Loucy (cell line): ENCODE results near the gene TMEM178A.

Experiments used
- H2AFZ ChIP-seq: fragments of 200-600 bp; sonication (generic); 2 replicates; pipeline ENCODE4 v1.6.0; 2016; ENCODE audit warnings: antibody characterized with exemption, mild to moderate bottlenecking, low read length, moderate library complexity
- H3F3A ChIP-seq: fragments of 200-600 bp; 2 replicates; pipeline ENCODE4 v1.6.0; 2016; ENCODE audit warnings: antibody characterized with exemption, low read depth, mild to moderate bottlenecking
- H3K27me3 ChIP-seq: fragments of 200-600 bp; sonication (generic); 2 replicates; pipeline ENCODE4 v1.6.1; 2014; ENCODE audit warnings: low read length, mild to moderate bottlenecking; ENCODE audit not compliant: insufficient read depth, poor library complexity, severe bottlenecking
- H3K36me3 ChIP-seq: fragments of 200-600 bp; sonication (generic); 2 replicates; pipeline ENCODE4 v1.6.1; 2016; ENCODE audit warnings: low read length; ENCODE audit not compliant: insufficient read depth
- H3K4me1 ChIP-seq: fragments of 200-600 bp; sonication (generic); 2 replicates; pipeline ENCODE4 v1.5.1; 2014; ENCODE audit warnings: low read length, mild to moderate bottlenecking; ENCODE audit not compliant: insufficient read depth, poor library complexity, severe bottlenecking
- H3K4me2 ChIP-seq: fragments of 200-600 bp; sonication (generic); 2 replicates; pipeline ENCODE4 v1.6.0; 2014; ENCODE audit warnings: antibody characterized with exemption, low read length, low read depth, mild to moderate bottlenecking; ENCODE audit not compliant: poor library complexity, severe bottlenecking
- H3K4me3 ChIP-seq: fragments of 200-600 bp; sonication (generic); 2 replicates; pipeline ENCODE4 v1.5.1; 2014; ENCODE audit warnings: low read length, mild to moderate bottlenecking, mixed read lengths; ENCODE audit not compliant: poor library complexity, severe bottlenecking
- H3K79me2 ChIP-seq: fragments of 200-600 bp; sonication (generic); 2 replicates; pipeline ENCODE4 v1.6.1; 2014; ENCODE audit warnings: low read length; ENCODE audit not compliant: insufficient read depth
- H3K9ac ChIP-seq: fragments of 200-600 bp; sonication (generic); 2 replicates; pipeline ENCODE4 v1.6.0; 2014; ENCODE audit warnings: mild to moderate bottlenecking, low read depth, low read length, moderate library complexity; ENCODE audit not compliant: poor library complexity, severe bottlenecking
- H3K9me2 ChIP-seq: fragments of 200-600 bp; sonication (generic); replicated peaks from 2 replicates; pipeline ENCODE4 v1.6.1; 2016; ENCODE audit warnings: low read depth, low read length, mixed read lengths
- H3K9me3 ChIP-seq: fragments of 200-600 bp; sonication (generic); 2 replicates; pipeline ENCODE4 v1.6.1; 2014; ENCODE audit warnings: mild to moderate bottlenecking, antibody characterized with exemption, low read length, low read depth; ENCODE audit not compliant: insufficient read depth
- H4K20me1 ChIP-seq: fragments of 200-600 bp; sonication (generic); 2 replicates; pipeline ENCODE4 v1.6.0; 2014; ENCODE audit warnings: antibody characterized with exemption, low read length, mild to moderate bottlenecking; ENCODE audit not compliant: insufficient read depth, poor library complexity, severe bottlenecking
- CTCF ChIP-seq: fragments of 200-600 bp; sonication (generic); conservative IDR thresholded peaks from 2 replicates; pipeline ENCODE4 v1.5.1; 2014; ENCODE audit warnings: mild to moderate bottlenecking, antibody characterized with exemption, low read length
- EZH2phosphoT487 ChIP-seq: fragments of 200-600 bp; IDR thresholded peaks from 2 replicates; pipeline ENCODE4 v1.6.1; 2018; ENCODE audit warnings: antibody characterized with exemption, mild to moderate bottlenecking, moderate library complexity, borderline replicate concordance

The TMEM178A gene

DNA sequence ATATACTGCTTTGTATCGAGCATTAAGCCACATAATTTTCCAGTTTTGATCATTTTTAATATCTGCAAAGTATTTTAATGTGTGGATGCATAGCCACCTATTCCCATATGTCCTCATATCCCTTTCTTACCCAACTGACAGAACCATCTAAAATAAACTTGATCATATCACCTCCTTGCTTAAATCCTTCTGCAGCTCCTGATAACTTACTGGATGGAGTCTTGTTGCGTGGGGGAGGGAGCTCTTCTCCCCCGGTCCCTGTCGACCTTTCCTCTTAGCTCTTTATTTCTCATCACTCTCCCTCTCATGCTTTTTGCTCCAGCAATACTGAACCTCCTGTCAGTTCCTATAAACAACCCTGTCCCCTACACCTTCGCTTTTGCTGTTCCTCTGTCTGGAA is 18.7 kb downstream of the TMEM178A start:
- Histone ChIP-seq H3F3A (no peaks in the 10 kb centered on the region), H3K4me3 (no peak overlapping the region), H3K79me2 (no peaks in the 10 kb centered on the region), H3K27me3 (no peaks in the 10 kb centered on the region), H3K4me1 (peaks cover 15% of the 10 kb centered on the region), H3K9me2 (no peaks in the 10 kb centered on the region), H3K36me3 (no peaks in the 10 kb centered on the region), H3K4me2 (no peak overlapping the region), H4K20me1 (no peaks in the 10 kb centered on the region), H3K9ac (no peak overlapping the region), H2AFZ (no peak overlapping the region), H3K9me3 (no peaks in the 10 kb centered on the region)
- TF ChIP-seq EZH2phosphoT487: no peak

DNA sequence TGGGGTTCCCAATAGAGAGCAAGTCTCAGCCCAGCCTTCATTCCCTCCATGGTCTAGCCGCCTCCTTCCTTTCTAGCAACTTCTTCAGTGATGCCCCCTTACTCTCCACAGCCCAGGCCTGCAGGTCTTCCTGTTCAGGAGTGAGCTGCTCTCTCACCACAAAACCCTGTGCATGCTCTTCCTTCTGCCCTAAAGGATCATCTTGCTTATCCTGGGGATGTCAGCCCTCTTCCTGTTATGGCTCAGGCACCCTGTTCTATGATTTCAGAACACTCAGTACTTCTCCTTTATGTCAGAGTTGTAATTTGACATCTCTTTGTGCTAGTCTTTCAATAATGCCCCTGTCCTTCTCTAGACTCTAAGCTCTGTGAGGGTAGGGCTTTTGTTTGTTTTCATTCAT is 19.4 kb downstream of the TMEM178A start:
- Histone ChIP-seq H3K36me3 (no peaks in the 10 kb centered on the region), H3K4me3 (no peak overlapping the region), H3K9me3 (no peaks in the 10 kb centered on the region), H3K27me3 (no peaks in the 10 kb centered on the region), H3K79me2 (no peaks in the 10 kb centered on the region), H3K9me2 (no peaks in the 10 kb centered on the region), H3F3A (no peaks in the 10 kb centered on the region), H3K4me1 (peaks cover 15% of the 10 kb centered on the region), H4K20me1 (no peaks in the 10 kb centered on the region), H2AFZ (no peak overlapping the region), H3K9ac (no peak overlapping the region), H3K4me2 (no peak overlapping the region)
- TF ChIP-seq CTCF: no peak
- no peak for TF ChIP-seq EZH2phosphoT487

DNA sequence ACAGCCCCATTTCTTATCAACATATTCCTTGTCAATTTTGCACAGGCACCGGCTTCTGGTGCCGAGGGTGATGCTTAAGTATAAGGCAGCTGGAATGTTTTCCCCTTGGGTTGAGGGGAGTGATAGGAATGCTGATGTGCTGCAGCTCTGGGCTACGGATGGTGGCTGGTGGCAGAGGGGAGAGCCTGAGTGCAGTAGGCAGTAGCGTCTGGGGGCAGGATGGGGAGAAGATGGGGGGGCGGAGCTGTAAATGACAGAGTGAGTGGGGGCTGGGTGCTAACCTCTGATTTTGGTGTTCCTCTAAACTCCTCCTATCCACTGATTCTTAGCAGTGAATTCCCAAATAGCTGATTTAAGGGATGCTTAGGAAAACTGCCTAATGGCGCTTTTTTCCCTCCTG is 20.7 kb downstream of the TMEM178A start:
- H4K20me1 ChIP-seq: no peaks in the 10 kb centered on the region
- H3K9me2 ChIP-seq: no peaks in the 10 kb centered on the region
- peaks cover 15% of the 10 kb centered on the region for H3K4me1 ChIP-seq
- H3K36me3 ChIP-seq: no peaks in the 10 kb centered on the region
- TF ChIP-seq EZH2phosphoT487: no peak
- TF ChIP-seq CTCF: no peak
- no peaks in the 10 kb centered on the region for H3K9me3 ChIP-seq
- H3K79me2 ChIP-seq: no peaks in the 10 kb centered on the region
- no peak overlapping the region for H3K4me3 ChIP-seq
- no peak overlapping the region for H3K9ac ChIP-seq
- no peaks in the 10 kb centered on the region for H3K27me3 ChIP-seq
- H3K4me2 ChIP-seq: no peak overlapping the region
- H3F3A ChIP-seq: no peaks in the 10 kb centered on the region
- H2AFZ ChIP-seq: no peak overlapping the region

- no peak overlapping the region for H3K9ac ChIP-seq
- H4K20me1 ChIP-seq: no peaks in the 10 kb centered on the region
- H2AFZ ChIP-seq: 0 out of 2 replicates have a peak overlapping the region, but pooled peaks have one; percentile 7
- no peaks in the 10 kb centered on the region for H3K79me2 ChIP-seq
- H3K9me3 ChIP-seq: no peaks in the 10 kb centered on the region
- H3K36me3 ChIP-seq: no peaks in the 10 kb centered on the region
- H3K4me2 ChIP-seq: no peak overlapping the region
- no peaks in the 10 kb centered on the region for H3K27me3 ChIP-seq
- TF ChIP-seq EZH2phosphoT487 (no peak), CTCF (no peak)
- no peaks in the 10 kb centered on the region for H3F3A ChIP-seq
- H3K4me1 ChIP-seq: peaks cover 15% of the 10 kb centered on the region
- no peaks in the 10 kb centered on the region for H3K9me2 ChIP-seq
- H3K4me3 ChIP-seq: no peak overlapping the region
These were observed 22.5 kb downstream of the TMEM178A start for GRCh38 chr2:39688181-39688580.
